Measurements from ENCODE around the gene MBD3L2B.

DNA sequence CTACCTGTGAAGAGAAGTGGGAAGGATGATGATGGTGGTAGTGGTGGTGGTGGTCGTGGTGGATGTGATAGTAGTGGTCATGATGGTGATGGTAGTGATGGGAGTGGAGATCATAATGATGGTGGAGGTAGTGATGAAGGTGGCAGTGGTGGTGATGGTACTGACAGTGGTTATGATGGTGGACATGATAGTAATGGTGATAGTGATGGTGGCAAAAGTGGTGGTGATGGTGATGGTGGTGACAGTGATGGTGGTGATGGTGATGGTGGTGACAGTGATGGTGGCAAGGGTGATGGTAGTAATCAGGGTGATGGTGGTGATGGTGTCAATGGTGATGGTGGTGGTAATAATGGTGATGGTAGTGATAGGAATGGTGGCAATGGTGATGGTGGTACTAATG lies 26.2 kb downstream of the MBD3L2B start:
- TF ChIP-seq CTCF (IDR thresholded peaks at IDR 0.05) = no peak
- no peak for TF ChIP-seq REST (IDR thresholded peaks at IDR 0.05; ENCODE audit: insufficient read depth in 1 of 2, low read depth in 2 of 2, low read length in 1 of 2)
- no peak for TF ChIP-seq POLR2AphosphoS5 (IDR thresholded peaks at IDR 0.05; ENCODE audit: low read depth, low read length)
- TF ChIP-seq TCF7L2 (IDR thresholded peaks at IDR 0.05; ENCODE audit: low read depth, low read length) = no peak
- TF ChIP-seq SIN3A (IDR thresholded peaks at IDR 0.05; ENCODE audit: borderline replicate concordance, insufficient read depth, low read depth, low read length) = no peak

Data from Panc1 (cell line).